HFFc6 (cell line): ENCODE data around the gene RBP5. TPM values are rescaled to one million over a fixed set of nuclear protein-coding genes. Genes with fewer than 3 reads are reported as not detected.

Experiments
- DNase-seq: peaks from one replicate; pipeline ENCODE4 v3.0.0-alpha.2; 2018
- H3K27ac Mint-ChIP-seq: 2 replicates; pipeline ENCODE4 v1.8.0; 2020; ENCODE audit warnings: mild to moderate bottlenecking, mixed read lengths
- H3K27me3 Mint-ChIP-seq: 2 replicates; pipeline ENCODE4 v1.8.0; 2021; ENCODE audit warnings: mild to moderate bottlenecking, moderate library complexity, mixed read lengths; ENCODE audit not compliant: insufficient read depth
- H3K36me3 Mint-ChIP-seq: 2 replicates; pipeline ENCODE4 v1.8.0; 2021; ENCODE audit warnings: low read depth, mixed read lengths
- H3K4me1 Mint-ChIP-seq: 2 replicates; pipeline ENCODE4 v1.8.0; 2020; ENCODE audit warnings: low read depth, mixed read lengths
- H3K4me3 Mint-ChIP-seq: 2 replicates; pipeline ENCODE4 v1.8.0; 2020; ENCODE audit warnings: mild to moderate bottlenecking, moderate library complexity, mixed read lengths
- H3K9me3 Mint-ChIP-seq: 2 replicates; pipeline ENCODE4 v1.8.0; 2020; ENCODE audit warnings: mild to moderate bottlenecking, mixed read lengths
- CTCF ChIP-seq: fragments of 200-600 bp; sonication (generic); IDR thresholded peaks from 2 replicates; pipeline ENCODE4 v1.5.0; 2021; ENCODE audit warnings: antibody characterized with exemption, mild to moderate bottlenecking
- total RNA-seq, 6 experiments: library from RNA; stranded (reverse); fragmentation: NEBNext Ultra II Directional; extraction: Animal tissue kit (Norgen Biotek cat#: 25700); gene quantifications; 2 replicates in 1 of 6; 3 replicates in 5 of 6; pipeline ENCODE4 v1.2.3, GENCODE V29; 2021

Gene RBP5
- total RNA-seq, 6 experiments from 2014 or later, result not detected

GRCh38 chr12:7093486-7093885 lies 35.2 kb downstream of the RBP5 start:
- H3K27me3 Mint-ChIP-seq, result peaks cover 13% of the 10 kb centered on the region
- no peak for DNase-seq
- H3K4me1 Mint-ChIP-seq, result peaks cover 37% of the 10 kb centered on the region
- no peak for TF ChIP-seq CTCF
- no peaks in the 10 kb centered on the region for H3K9me3 Mint-ChIP-seq
- no peak overlapping the region for H3K27ac Mint-ChIP-seq
- H3K36me3 Mint-ChIP-seq, result no peaks in the 10 kb centered on the region
- no peak overlapping the region for H3K4me3 Mint-ChIP-seq

GRCh38 chr12:7092986-7093460 lies 35.7 kb downstream of the RBP5 start:
- Mint-ChIP-seq H3K36me3 (no peaks in the 10 kb centered on the region), H3K9me3 (no peaks in the 10 kb centered on the region), H3K4me1 (peaks cover 37% of the 10 kb centered on the region), H3K27ac (peak overlapping the region; percentile 76), H3K4me3 (no peak overlapping the region), H3K27me3 (peaks cover 13% of the 10 kb centered on the region)
- no peak for TF ChIP-seq CTCF
- DNase-seq, result no peak

- Mint-ChIP-seq H3K9me3 (no peaks in the 10 kb centered on the region), H3K27ac (peak within 1 kb of the TSS; percentile 76)
- peak; percentile 96 for TF ChIP-seq CTCF
Observed at GRCh38 chr12:7092229-7092985, 36.3 kb downstream of the RBP5 start, which contains the start of gene C1R. Gene C1R, minus strand, starts transcription at chr12:7092445. Its CDS starts 57 bp downstream, at chr12:7092388.

GRCh38 chr12:7091660-7092228 lies 36.9 kb downstream of the RBP5 start:
- Mint-ChIP-seq H3K9me3 (no peaks in the 10 kb centered on the region), H3K27ac (peak overlapping the region; percentile 76), H3K36me3 (no peaks in the 10 kb centered on the region), H3K27me3 (peaks cover 13% of the 10 kb centered on the region), H3K4me3 (peak overlapping the region; percentile 91), H3K4me1 (peaks cover 37% of the 10 kb centered on the region)
- TF ChIP-seq CTCF, result no peak
- no peak for DNase-seq

More at GRCh38 chr12:7092229-7092985, 36.3 kb downstream of the RBP5 start, which contains the start of gene C1R:
- DNase-seq, result peak; percentile 55
- H3K27me3 Mint-ChIP-seq, result peaks cover 13% of the 10 kb centered on the region
- H3K4me1 Mint-ChIP-seq, result peaks cover 37% of the 10 kb centered on the region
- H3K36me3 Mint-ChIP-seq, result no peaks in the 10 kb centered on the region
- H3K4me3 Mint-ChIP-seq, result peak within 1 kb of the TSS; percentile 91

- no peak for DNase-seq
- Mint-ChIP-seq H3K4me3 (peak overlapping the region; percentile 91; the same call in 1 of the 2 replicates), H3K36me3 (no peaks in the 10 kb centered on the region), H3K27ac (peak overlapping the region; percentile 52; the same call in 1 of the 2 replicates), H3K27me3 (peaks cover 13% of the 10 kb centered on the region), H3K9me3 (no peaks in the 10 kb centered on the region), H3K4me1 (peaks cover 37% of the 10 kb centered on the region)
- no peak for TF ChIP-seq CTCF
Observed at GRCh38 chr12:7091171-7091570, 37.5 kb downstream of the RBP5 start.
